ENCODE measurements around the gene MIS18A.
"Not testable (repeated sequence)": the region's sequence is repeated elsewhere in the genome, so short reads cannot be mapped to it uniquely, and the experiment has no call there.

Gene MIS18A

GRCh38 chr21:32316361-32317215, 37.7 kb upstream of the MIS18A start:
- Histone ChIP-seq H3K36me3 (ENCODE audit: control insufficient read depth in 2 of 2, insufficient read depth in 2 of 2, low read length in 2 of 2) (peaks cover 58 to 62% of the 10 kb centered on the region in 2 donors), H3K9ac (ENCODE audit: low read length in 2 of 2) (no peak overlapping the region)

DNA sequence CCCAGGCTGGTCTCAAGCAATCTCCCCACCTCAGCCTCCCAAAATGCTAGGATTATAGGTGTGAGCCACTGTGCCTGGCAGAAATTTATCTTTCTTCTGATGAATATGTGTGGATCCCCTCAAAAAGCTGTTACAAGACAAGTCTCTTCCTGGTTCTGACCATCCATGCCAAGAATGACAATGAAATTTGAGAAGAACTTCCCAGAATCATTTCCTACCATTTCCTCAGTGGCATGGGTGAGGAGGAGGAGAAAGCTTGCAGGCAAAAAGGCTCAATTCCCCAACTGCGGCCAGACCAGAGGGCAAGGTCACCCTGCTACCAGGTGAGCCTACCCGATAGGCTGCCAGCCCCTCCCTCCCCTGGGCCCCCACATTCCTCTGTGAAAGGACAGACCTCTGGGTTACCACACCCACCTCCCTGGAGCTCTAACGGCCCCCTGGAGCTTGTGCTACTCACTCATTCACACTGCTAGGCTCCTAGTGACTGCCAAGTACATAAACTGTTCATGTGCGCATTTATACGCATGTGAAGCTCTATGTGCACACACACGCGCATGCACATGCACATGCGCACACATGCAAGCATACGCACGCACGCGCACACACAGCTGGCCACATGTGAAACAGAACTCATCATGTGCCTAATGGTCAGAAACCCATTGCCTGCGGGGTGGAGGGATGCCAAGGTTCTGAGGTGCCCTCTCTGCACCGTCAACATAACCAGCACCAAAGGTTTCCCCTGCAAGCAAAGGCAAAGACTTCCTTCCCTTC, 36.8 kb upstream of the MIS18A start:
- Histone ChIP-seq H3K36me3 (ENCODE audit: control insufficient read depth in 2 of 2, insufficient read depth in 2 of 2, low read length in 2 of 2) (peaks cover 49 to 54% of the 10 kb centered on the region in 2 donors), H3K4me3 (ENCODE audit: low read length in 2 of 2) (no peak overlapping the region), H3K9me3 (ENCODE audit: control insufficient read depth in 2 of 2, low read length in 2 of 2) (no peaks in the 10 kb centered on the region), H3K9ac (ENCODE audit: low read length in 2 of 2) (no peak overlapping the region), H3K4me1 (ENCODE audit: control insufficient read depth, insufficient read depth, low read length) (no peaks in the 10 kb centered on the region), H3K27ac (ENCODE audit: low read length) (no peak overlapping the region), H3K27me3 (ENCODE audit: control insufficient read depth in 1 of 2, insufficient read depth in 2 of 2, low read length in 2 of 2) (no peaks in the 10 kb centered on the region)

More at GRCh38 chr21:32316361-32317215, 37.7 kb upstream of the MIS18A start:
- H3K27ac ChIP-seq (ENCODE audit: low read length), result no peak overlapping the region
- H3K4me1 ChIP-seq (ENCODE audit: control insufficient read depth, insufficient read depth, low read length), result no peaks in the 10 kb centered on the region
- no peaks in the 10 kb centered on the region for H3K27me3 ChIP-seq (ENCODE audit: control insufficient read depth in 1 of 2, insufficient read depth in 2 of 2, low read length in 2 of 2)
- no peaks in the 10 kb centered on the region for H3K9me3 ChIP-seq (ENCODE audit: control insufficient read depth in 2 of 2, low read length in 2 of 2)
- H3K4me3 ChIP-seq (ENCODE audit: low read length in 2 of 2), result no peak overlapping the region

DNA sequence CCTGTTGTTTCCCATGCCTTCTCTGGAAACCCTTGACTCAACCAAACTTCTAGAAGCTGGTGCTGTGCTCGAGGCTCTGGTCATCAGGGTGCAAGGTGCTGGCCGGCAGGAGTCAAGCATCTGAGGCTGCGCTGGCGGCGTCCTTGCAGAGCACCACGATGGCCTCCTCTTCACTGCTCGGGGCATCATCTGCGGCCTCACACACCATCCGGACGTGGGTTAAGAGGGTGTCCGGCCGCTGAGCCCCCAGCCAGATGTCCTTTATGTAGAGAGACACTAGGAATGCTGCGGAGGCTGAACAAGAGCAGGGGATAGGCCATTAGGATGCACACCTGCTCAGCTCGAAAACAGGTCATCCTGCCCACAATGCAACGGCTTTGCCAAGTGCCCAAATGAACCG, 36.0 kb upstream of the MIS18A start:
- peaks cover 40 to 48% of the 10 kb centered on the region in 2 donors for H3K36me3 ChIP-seq (ENCODE audit: control insufficient read depth in 2 of 2, insufficient read depth in 2 of 2, low read length in 2 of 2)
- H3K27me3 ChIP-seq (ENCODE audit: control insufficient read depth in 1 of 2, insufficient read depth in 2 of 2, low read length in 2 of 2), result no peaks in the 10 kb centered on the region

GRCh38 chr21:32312976-32313375, 34.1 kb upstream of the MIS18A start:
- no peak overlapping the region for H3K4me3 ChIP-seq (ENCODE audit: low read length in 2 of 2)
- H3K27me3 ChIP-seq (ENCODE audit: control insufficient read depth in 1 of 2, insufficient read depth in 2 of 2, low read length in 2 of 2), result no peaks in the 10 kb centered on the region
- H3K4me1 ChIP-seq (ENCODE audit: control insufficient read depth, insufficient read depth, low read length), result no peaks in the 10 kb centered on the region
- no peaks in the 10 kb centered on the region for H3K9me3 ChIP-seq (ENCODE audit: control insufficient read depth in 2 of 2, low read length in 2 of 2)
- no peak overlapping the region for H3K9ac ChIP-seq (ENCODE audit: low read length in 2 of 2)
- no peak overlapping the region for H3K27ac ChIP-seq (ENCODE audit: low read length)
- peaks cover 25 to 34% of the 10 kb centered on the region in 2 donors for H3K36me3 ChIP-seq (ENCODE audit: control insufficient read depth in 2 of 2, insufficient read depth in 2 of 2, low read length in 2 of 2)

More for the DNA sequence above, 36.0 kb upstream of the MIS18A start:
- H3K4me3 ChIP-seq (ENCODE audit: low read length in 2 of 2), result no peak overlapping the region
- H3K9me3 ChIP-seq (ENCODE audit: control insufficient read depth in 2 of 2, low read length in 2 of 2), result no peaks in the 10 kb centered on the region
- no peaks in the 10 kb centered on the region for H3K4me1 ChIP-seq (ENCODE audit: control insufficient read depth, insufficient read depth, low read length)
- no peak overlapping the region for H3K9ac ChIP-seq (ENCODE audit: low read length in 2 of 2)
- H3K27ac ChIP-seq (ENCODE audit: low read length), result no peak overlapping the region

- no peak overlapping the region for H3K9ac ChIP-seq (ENCODE audit: low read length in 2 of 2)
- peaks cover 24 to 28% of the 10 kb centered on the region in 2 donors for H3K36me3 ChIP-seq (ENCODE audit: control insufficient read depth in 2 of 2, insufficient read depth in 2 of 2, low read length in 2 of 2)
- no peaks in the 10 kb centered on the region for H3K27me3 ChIP-seq (ENCODE audit: control insufficient read depth in 1 of 2, insufficient read depth in 2 of 2, low read length in 2 of 2)
- no peaks in the 10 kb centered on the region for H3K4me1 ChIP-seq (ENCODE audit: control insufficient read depth, insufficient read depth, low read length)
- no peak overlapping the region for H3K4me3 ChIP-seq (ENCODE audit: low read length in 2 of 2)
- H3K9me3 ChIP-seq (ENCODE audit: control insufficient read depth in 2 of 2, low read length in 2 of 2), result no peaks in the 10 kb centered on the region
- no peak overlapping the region for H3K27ac ChIP-seq (ENCODE audit: low read length)
Measured at GRCh38 chr21:32312326-32312725, 33.5 kb upstream of the MIS18A start.

DNA sequence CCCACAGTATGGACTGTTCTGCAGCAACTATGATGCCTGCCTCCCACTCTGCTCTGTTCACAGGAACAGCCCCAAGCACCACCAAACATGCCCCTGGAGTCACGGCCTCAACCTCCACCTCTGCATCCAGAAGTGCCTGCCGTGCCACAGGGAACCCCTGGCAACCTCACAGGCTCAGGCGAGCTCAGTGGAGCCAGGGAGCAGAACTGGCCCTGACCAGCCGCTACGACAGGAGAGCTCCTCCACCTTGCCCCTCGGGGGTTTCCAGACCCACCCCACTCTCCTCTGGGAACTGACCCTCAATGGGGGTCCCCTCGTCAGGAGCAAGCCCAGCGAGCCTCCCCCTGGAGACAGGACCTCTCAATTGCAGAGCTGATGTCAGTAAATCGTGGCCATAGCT, 32.8 kb upstream of the MIS18A start:
- Histone ChIP-seq H3K9me3 (ENCODE audit: control insufficient read depth in 2 of 2, low read length in 2 of 2) (no peaks in the 10 kb centered on the region), H3K36me3 (ENCODE audit: control insufficient read depth in 2 of 2, insufficient read depth in 2 of 2, low read length in 2 of 2) (peaks cover 21% of the 10 kb centered on the region in 2 donors), H3K27ac (ENCODE audit: low read length) (no peak overlapping the region), H3K4me1 (ENCODE audit: control insufficient read depth, insufficient read depth, low read length) (no peaks in the 10 kb centered on the region), H3K27me3 (ENCODE audit: control insufficient read depth in 1 of 2, insufficient read depth in 2 of 2, low read length in 2 of 2) (no peaks in the 10 kb centered on the region), H3K9ac (ENCODE audit: low read length in 2 of 2) (no peak overlapping the region), H3K4me3 (ENCODE audit: low read length in 2 of 2) (no peak overlapping the region)

DNA sequence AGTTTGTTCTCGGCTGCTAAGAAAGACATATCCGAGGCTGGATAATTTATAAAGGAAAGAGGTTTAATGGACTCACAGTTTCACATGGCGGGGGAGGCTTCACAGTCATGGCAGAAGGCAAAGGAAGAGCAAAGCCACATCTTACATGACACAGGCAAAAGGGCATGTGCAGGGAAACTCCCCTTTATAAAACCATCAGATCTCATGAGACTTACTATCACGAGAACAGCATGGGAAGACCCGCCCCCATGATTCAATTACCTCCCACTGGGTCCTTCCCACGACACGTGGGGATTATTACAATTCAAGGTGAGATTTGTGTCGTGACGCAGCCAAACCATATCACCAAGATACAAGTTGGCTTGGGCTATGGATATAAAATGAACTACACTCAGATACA, 32.1 kb upstream of the MIS18A start:
- not testable (repeated sequence) for H3K9me3 ChIP-seq (ENCODE audit: control insufficient read depth in 2 of 2, low read length in 2 of 2); H3K4me1 ChIP-seq (ENCODE audit: control insufficient read depth, insufficient read depth, low read length); H3K27ac ChIP-seq (ENCODE audit: low read length); H3K27me3 ChIP-seq (ENCODE audit: control insufficient read depth in 1 of 2, insufficient read depth in 2 of 2, low read length in 2 of 2); H3K9ac ChIP-seq (ENCODE audit: low read length in 2 of 2); H3K4me3 ChIP-seq (ENCODE audit: low read length in 2 of 2)
- H3K36me3 ChIP-seq (ENCODE audit: control insufficient read depth in 2 of 2, insufficient read depth in 2 of 2, low read length in 2 of 2), result peaks cover 14 to 15% of the 10 kb centered on the region in 2 donors

GRCh38 chr21:32309906-32310460, 31.1 kb upstream of the MIS18A start:
- Histone ChIP-seq H3K9me3 (ENCODE audit: control insufficient read depth in 2 of 2, low read length in 2 of 2) (no peaks in the 10 kb centered on the region), H3K27me3 (ENCODE audit: control insufficient read depth in 1 of 2, insufficient read depth in 2 of 2, low read length in 2 of 2) (no peaks in the 10 kb centered on the region), H3K27ac (ENCODE audit: low read length) (no peak overlapping the region), H3K9ac (ENCODE audit: low read length in 2 of 2) (no peak overlapping the region), H3K4me3 (ENCODE audit: low read length in 2 of 2) (no peak overlapping the region), H3K36me3 (ENCODE audit: control insufficient read depth in 2 of 2, insufficient read depth in 2 of 2, low read length in 2 of 2) (peaks cover 11 to 12% of the 10 kb centered on the region in 2 donors), H3K4me1 (ENCODE audit: control insufficient read depth, insufficient read depth, low read length) (no peaks in the 10 kb centered on the region)

DNA sequence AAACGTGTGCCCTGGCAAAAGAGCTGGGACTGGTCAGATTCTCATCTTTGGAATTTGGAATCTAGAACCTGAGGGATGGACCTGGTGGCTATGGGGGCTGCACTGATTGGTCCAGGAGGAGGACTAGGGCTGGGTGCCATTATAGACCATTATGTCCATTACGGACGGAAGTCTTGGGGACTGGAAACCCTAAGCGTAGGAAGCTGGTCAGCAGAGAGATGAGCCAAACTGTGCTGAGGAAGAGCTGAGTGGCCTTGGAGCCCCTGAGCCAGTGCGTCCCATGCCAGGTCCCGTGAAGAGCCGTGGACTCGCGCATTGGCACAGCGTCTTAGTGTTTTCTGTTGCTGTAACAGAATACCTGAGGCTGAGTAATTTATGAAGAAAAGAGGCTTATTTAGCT, 29.8 kb upstream of the MIS18A start:
- H3K9me3 ChIP-seq (ENCODE audit: control insufficient read depth in 2 of 2, low read length in 2 of 2), result no peaks in the 10 kb centered on the region
- H3K36me3 ChIP-seq (ENCODE audit: control insufficient read depth in 2 of 2, insufficient read depth in 2 of 2, low read length in 2 of 2), result peaks cover 5 to 8% of the 10 kb centered on the region in 2 donors
- H3K4me3 ChIP-seq (ENCODE audit: low read length in 2 of 2), result no peak overlapping the region
- H3K9ac ChIP-seq (ENCODE audit: low read length in 2 of 2), result no peak overlapping the region
- H3K27me3 ChIP-seq (ENCODE audit: control insufficient read depth in 1 of 2, insufficient read depth in 2 of 2, low read length in 2 of 2), result no peaks in the 10 kb centered on the region
- no peaks in the 10 kb centered on the region for H3K4me1 ChIP-seq (ENCODE audit: control insufficient read depth, insufficient read depth, low read length)
- no peak overlapping the region for H3K27ac ChIP-seq (ENCODE audit: low read length)

- no peak overlapping the region for H3K4me3 ChIP-seq (ENCODE audit: low read length in 2 of 2)
- no peaks in the 10 kb centered on the region for H3K27me3 ChIP-seq (ENCODE audit: control insufficient read depth in 1 of 2, insufficient read depth in 2 of 2, low read length in 2 of 2)
- peaks cover 0 to 6% of the 10 kb centered on the region in 2 donors for H3K36me3 ChIP-seq (ENCODE audit: control insufficient read depth in 2 of 2, insufficient read depth in 2 of 2, low read length in 2 of 2)
Measured at GRCh38 chr21:32307706-32308105, 28.9 kb upstream of the MIS18A start.

More at GRCh38 chr21:32307706-32308105, 28.9 kb upstream of the MIS18A start:
- Histone ChIP-seq H3K9ac (ENCODE audit: low read length in 2 of 2) (no peak overlapping the region), H3K4me1 (ENCODE audit: control insufficient read depth, insufficient read depth, low read length) (no peaks in the 10 kb centered on the region), H3K9me3 (ENCODE audit: control insufficient read depth in 2 of 2, low read length in 2 of 2) (no peaks in the 10 kb centered on the region), H3K27ac (ENCODE audit: low read length) (no peak overlapping the region)

Data from stomach smooth muscle (tissue), 2 donors.